ENCODE results near the gene PRKG1.

The PRKG1 gene

DNA sequence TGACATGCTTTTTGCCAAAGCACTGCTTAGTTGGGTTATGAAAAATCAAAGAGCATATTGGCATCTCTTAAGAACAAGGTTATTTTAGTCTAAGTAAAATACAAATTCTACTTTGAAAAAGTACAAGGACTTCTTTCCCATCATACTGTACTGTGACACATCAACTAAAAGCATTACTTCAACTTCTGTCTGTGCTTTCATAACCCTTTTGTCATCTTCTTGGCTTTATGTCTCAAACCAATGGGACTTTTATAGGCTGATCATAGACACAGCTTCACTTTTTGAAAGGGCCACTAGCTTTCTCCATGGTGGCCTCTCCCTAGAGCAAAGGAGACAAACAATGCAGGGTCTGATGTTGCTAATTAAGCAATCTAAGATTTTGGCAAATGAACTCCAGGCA lies 814.0 kb downstream of the PRKG1 start:
- DNase-seq (ENCODE audit: low read depth) = no peak

DNA sequence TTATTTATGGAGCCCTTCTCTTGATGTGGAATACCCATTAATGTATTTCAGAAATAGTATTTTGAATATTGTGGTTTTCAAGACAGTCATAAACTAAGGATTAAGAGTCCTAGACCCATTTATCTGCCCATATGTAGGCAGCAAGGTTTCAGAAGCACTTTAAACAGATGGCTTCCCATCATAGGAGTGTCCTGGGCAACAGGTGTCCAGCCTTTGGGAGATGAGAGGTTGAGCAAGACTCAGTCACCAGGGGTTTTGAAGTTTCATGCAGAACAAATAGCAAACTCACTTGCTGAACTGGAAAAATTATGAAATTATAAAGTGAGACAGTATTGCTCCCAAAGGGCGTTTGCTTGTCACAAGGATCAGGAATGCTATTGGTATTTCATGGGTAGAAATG lies 818.0 kb downstream of the PRKG1 start:
- no peak for DNase-seq (ENCODE audit: low read depth)

DNA sequence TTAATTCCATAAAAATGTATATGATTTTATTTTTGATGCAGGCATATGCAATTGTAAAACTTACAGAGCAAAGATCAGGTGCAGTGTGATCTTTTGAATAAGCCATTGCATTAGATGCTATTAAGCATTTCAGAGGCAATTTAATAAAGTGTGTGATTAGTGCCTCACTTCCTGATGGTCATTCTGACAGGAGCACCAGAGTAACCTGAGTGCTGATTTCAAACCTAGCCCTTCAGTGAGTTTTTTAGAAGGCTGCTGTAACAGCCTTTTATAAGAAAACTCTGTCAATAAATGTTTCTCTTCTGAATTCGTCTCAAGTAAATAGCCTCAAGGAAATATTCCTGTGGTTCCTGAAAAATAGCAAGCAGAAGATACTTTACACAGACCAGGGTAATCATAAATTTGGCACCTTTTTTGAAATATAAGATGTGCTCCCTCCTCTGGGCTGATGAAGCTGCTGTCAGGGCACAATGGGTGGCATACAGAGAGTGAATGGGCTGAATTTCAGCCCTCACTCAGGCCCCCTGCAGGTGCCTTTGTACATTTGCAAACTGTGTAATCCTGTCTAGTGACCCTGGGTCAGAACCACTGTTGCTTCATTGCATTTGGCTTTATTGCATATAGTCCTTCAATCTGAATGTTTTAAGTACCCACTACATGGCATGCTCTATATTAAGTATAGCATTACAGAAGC lies 818.8 kb downstream of the PRKG1 start:
- DNase-seq (ENCODE audit: low read depth) = no peak

DNA sequence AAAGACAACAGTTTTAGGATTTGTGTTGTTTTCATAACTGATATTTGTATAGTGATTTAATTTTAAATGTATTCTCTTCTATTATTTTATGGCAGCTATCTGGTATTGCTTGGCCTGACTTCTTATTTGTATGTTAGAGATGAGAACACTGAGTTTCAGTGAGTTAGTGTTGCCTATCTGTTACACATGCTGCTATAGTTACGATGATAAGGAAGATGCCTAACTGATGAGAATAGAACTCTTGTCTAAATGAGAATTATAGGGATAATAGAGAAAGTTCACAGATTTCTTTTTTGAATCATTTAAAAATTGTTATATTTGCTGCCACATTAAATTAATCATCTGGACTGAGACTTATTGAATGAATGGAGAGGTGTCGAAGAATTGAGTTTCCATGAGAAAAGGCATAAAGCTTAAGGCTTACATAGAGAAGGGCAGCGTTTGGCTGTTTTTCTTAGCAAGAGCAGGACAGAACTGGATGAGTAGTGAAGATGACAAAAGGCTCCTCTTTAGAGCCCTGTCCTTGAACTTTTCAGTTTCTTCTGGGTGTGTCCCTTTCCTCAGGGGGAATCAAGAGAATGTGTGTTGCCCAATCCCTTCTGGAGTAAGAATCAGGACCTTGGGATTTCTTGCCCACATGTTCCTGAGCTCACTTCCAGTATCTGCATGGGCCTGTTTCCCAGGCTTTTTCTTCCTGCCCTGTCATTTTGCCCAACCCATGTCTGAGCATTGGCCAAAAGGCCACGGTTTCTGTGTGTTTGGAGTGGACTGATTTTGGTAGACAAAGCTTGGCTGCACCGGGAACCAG lies 820.7 kb downstream of the PRKG1 start:
- DNase-seq (ENCODE audit: low read depth) = peak; percentile 91

DNA sequence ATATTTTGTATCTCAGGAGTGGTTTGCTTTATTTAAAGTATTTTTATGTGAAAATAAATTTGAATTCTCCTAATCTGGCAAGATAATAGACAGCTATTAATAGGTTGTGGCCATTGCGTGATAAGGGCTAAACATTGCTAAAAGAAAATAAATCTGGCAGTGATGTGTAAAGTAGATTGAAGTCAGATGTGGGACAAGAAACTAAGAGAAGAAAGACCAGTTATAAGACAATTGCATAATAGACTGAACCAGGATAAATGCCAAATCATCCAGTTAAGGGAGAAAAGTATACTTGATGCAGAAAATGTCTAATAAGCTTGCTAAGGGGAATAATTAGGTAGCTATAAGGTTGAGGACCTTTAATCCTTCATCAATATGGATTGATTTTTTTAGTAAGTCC lies 822.6 kb downstream of the PRKG1 start:
- DNase-seq (ENCODE audit: low read depth) = peak; percentile 88

DNA sequence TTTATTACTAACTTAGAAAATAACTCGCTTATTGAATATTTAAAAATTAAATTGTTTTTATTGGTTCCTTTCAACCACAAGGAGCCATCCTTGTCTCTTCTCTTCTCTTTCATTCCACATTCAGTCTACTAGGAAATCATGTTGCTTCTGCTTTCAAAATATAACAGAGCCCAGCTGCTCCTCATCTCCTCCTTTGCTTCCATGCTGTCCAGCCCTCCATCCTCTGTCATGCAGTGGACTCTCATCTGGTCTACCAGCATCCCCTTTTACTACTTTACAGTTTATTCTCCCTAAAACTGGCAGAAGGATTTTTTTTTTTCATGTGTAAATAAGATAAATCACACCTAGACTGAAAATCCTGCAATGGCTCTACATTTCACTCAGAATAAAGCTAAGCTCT lies 823.3 kb downstream of the PRKG1 start:
- no peak for DNase-seq (ENCODE audit: low read depth)

DNA sequence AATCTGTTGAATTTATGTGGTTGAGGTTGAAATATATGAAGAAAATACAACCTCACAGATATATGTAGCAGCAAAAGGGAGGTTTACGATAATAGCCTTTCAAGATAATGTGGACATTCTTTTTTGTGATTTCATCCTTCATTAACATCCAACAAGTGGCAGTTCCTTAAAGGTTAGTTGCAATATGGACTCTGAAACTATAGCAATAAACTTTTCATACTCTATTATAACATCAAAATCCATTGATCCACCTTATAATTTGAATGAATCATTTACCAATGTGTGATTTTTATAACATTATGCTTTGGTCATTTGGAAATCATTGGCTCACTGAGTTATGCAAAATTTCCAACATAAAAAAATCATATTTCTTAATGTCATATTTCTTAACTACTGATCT lies 825.9 kb downstream of the PRKG1 start:
- no peak for DNase-seq (ENCODE audit: low read depth)

DNA sequence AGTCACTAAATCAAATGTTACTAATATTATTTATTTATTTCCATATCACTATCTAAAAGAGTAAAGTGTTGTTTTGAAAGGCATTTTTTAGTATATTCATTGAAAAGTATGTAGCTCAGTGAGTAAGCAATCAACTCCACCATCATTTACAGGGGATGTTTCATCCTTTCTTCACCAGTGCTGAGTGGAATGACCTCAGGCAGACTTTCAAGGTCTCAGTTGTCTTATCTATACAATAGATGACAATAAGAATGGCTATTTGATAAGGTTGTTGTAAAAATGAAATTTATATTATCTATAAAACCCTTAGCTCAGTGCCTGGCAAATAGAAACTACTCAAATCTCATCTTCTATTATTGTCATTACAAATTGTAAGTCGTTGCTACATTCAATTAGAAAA lies 829.4 kb downstream of the PRKG1 start:
- DNase-seq (ENCODE audit: low read depth) = no peak

DNA sequence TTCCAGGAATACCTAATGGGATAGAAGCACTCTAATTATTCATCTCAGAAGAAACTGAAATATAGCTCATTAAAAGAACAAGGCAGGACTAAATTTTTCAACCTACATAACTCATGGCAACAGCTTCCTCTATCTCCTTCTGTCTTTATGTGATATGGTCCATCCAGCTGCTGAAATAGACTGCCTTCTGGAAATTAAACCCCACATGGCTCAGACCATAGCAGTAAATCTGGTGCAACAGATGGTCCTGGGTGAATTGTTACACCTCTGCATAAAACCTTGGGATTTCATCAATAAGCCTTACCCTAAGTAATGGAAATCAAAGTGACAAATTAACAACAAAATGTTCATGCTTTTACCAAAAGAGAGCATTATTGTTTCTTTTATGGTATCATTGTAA lies 830.7 kb downstream of the PRKG1 start:
- no peak for DNase-seq (ENCODE audit: low read depth)

DNA sequence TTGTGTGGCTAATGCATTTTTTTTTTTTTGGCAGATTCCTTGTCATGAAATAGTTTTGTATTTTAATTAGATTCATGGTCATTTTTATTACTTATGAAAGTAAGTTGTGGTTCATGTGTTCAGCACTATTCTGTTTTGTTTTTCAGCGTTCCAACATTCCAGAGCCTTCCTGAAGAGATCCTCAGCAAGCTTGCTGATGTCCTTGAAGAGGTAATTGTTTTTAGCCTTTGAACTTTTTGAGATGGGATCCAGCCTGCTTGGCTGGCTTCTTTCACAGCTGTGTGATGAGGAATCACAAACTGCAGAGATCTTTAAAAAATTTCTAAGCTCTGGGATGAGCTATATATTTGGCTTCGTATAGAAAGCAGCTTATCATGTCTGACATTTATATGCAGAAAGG lies 833.1 kb downstream of the PRKG1 start:
- DNase-seq (ENCODE audit: low read depth) = no peak

DNA sequence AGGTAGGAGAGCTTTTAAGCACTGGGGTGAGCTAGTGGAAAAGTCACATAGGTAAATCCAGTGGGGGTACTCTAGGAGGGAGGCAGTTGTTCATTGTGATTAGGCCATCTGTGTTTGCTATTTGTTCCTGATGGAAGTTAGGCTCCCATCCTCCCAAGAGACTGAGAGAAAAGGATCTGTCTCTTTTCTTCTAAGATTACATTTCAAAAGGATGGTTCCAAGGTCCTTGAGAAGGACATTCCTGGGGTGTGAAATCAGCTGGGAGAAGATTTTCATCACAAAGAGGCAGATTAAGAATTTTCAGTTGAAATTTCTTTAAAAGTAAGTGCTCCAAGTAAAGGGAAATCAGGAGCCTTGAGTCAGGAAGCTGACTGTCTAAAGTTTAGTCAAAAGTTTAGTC lies 835.9 kb downstream of the PRKG1 start:
- no peak for DNase-seq (ENCODE audit: low read depth)

DNA sequence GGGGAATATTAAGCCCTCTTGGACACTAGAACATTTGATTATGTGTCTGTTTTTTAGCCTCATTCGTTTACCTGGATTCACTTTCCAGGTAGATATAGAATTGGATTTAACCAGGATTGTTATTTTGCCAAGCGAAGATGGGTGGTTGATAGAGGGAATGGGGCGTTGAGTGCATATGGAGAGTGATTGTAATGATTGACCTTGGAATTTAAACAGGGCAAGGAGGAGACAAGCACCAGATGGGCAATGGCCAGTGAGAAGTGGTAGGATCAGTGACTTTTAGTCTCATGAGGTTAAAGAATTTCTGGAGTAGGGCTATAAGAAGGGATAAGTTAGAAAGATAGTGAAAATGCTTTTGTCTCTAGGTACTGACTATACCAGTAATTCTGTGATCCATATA lies 836.3 kb downstream of the PRKG1 start:
- no peak for DNase-seq (ENCODE audit: low read depth)

DNA sequence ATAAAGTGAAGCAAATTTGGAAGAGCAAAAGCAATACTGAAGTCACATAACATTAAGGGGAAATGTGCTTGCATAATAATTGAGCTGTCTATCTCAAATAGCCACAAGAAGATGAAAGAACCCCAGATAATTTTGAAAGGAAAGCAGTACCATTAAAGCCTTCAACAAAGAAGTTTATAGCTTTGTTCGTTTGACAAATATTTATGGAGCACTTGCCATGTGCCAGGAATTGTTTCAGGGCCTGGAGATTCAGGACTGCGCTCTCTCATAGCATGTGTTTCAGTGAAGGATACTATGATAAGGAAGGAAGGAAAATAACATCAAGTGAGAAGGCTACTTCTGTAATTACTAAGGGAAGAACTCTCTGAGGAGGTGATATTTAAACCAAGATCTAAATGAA lies 837.4 kb downstream of the PRKG1 start:
- no peak for DNase-seq (ENCODE audit: low read depth)

DNA sequence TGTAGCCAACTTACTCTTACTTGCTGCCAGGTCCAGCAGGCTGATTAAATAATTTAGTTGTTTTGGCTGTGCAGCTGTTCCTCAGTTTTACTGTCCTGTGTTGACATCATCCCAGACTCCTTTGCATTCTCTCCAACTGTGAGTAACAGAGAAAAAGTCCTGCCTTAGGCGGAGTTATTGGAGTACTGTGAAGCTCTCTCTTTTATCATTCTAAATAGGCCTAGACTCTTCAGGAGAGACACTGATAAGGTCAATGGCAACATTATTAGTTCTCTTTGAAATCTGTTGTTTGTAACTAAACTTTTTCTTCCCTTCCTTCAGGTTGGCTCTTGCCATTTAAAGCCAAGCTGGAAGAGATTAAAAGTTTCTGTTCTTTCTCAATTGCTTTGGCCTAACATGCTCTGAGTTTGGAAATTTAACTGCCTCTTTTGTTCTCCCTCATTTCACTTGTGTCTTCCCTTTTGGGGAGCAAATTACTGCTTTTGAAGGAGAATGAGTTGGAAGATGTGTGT lies 840.8 kb downstream of the PRKG1 start:
- DNase-seq (ENCODE audit: low read depth) = no peak

DNA sequence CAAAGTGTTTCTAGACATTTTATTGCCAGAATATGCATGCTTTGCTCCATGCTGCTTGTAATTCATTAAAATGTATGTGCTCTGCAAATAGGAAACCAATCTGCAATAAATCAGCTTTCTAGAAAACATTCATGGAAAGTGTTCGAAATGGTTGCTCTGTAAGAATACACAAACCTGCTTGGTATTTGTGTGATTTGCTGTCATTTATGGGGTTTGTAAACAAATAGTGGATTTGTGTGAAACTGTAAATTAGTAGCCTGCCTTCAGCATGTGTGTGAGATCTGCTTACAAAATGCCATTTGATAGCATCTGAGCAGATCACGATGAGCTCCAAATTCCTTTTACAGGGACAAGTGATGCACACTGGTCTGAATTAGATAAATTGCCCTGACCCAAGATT lies 844.2 kb downstream of the PRKG1 start:
- DNase-seq (ENCODE audit: low read depth) = no peak

DNA sequence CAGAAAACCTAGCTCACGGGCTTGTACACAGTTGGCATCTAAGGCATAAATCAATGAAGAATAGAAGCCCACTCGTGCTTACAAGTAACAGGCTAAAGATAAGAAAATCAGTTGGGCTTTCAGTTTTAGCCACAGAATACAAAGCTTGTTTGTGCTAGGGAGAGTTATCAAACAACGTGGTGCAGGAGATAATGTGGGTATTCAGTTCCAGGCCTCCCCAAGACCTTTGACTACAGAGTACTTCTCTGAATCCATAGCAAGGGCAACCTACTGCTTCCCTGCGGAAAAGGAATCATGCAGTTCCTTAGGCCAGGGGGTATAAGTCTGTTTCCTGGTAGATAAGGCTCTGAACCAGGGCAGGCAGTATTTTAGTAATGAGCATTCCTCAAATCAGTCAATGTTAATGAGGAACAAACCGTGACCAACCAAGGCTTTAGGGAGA lies 844.6 kb downstream of the PRKG1 start:
- no peak for DNase-seq (ENCODE audit: low read depth)

DNA sequence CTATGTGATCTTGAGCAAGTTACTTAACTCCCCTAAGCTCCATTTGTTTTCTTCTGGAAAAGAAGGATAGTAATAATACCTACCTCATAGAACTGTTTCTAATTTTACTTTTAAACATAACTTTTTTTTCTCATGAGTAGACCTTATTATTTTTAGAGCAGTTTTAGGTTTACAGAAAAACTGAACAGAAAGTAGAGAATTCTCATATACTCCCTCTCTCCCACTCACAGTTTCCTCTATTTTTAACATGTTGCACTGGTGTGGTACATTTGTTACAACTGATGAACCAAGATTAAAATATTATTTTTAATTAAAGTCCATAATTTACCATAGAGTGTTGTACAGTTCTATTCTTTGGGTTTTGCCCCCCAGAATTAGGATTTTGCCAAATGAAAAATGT lies 846.4 kb downstream of the PRKG1 start:
- no peak for DNase-seq (ENCODE audit: low read depth)

DNA sequence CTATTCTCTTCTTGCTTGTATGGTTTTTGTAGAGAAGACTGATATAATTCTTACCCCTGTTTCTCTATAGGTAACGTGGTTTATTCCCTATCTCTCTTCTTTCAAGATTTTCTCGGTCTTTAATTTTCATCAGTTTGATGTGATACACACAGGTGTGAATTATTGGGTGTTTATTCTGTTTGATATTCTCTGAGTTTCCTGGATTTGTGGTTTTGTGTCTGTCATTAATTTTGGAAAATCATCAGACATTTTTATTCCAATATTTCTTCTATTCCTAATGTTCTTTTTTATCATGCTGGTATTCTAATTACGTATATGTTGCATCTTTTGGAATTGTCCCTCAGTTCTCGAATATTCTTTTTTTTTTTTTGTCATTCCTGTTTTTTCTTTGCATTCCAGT lies 850.1 kb downstream of the PRKG1 start:
- no peak for DNase-seq (ENCODE audit: low read depth)

DNA sequence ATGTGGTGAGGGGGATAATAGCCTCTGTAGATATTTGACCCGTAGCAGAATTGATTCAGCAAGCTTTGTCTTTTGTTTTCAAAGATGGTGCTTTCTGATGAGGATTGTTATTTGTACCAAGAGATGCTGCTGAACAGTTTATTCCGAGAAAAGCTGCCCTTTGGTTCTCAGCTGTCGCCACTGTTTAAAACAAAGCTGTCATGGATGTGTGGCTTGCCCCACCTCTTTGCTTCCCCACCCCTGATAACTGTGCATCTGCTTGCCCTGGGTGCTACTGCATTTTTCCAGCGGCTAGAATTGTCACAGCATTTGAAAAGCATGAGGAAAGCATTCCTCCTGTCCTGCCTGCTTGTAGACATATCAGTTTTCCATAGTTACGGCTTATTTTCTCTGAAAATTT lies 852.0 kb downstream of the PRKG1 start:
- no peak for DNase-seq (ENCODE audit: low read depth)

DNA sequence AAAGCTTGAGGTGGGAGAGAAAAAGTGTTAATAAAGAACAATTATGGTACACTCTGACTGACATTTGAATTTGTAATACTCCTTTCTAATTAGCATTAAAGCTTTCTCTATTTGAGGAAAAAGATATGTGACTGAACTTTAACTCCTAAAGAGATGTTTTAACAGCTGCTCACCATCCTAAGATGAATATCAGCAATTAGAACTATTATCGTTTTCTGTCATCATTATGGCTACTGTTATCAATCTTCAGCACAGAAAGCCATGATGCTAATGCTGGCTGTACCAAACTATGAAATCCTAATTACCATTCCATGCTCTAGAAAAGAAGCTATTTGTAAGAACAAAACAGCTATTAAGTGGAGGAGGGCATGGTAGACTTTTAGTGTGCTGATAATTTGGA lies 853.9 kb downstream of the PRKG1 start:
- no peak for DNase-seq (ENCODE audit: low read depth)

DNA sequence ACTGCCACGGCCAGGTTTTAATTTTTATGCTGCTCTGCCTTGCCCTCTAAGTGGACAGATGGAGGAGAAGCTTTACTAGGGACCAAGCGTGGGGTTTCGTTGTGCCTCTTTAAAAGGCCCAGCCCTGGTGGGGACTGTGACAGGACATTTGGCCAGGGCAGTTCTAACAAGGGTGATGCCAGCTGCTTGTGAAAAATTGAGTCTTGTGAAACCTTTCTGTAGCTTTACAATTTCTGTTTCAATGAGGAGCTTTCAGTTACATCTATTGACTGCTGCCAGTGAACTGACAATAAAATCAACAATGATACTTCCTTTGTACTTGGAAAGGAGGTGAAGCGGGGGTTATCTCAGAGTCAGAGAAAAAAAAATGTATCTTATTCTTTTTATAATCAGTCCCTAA lies 858.2 kb downstream of the PRKG1 start:
- DNase-seq (ENCODE audit: low read depth) = no peak

DNA sequence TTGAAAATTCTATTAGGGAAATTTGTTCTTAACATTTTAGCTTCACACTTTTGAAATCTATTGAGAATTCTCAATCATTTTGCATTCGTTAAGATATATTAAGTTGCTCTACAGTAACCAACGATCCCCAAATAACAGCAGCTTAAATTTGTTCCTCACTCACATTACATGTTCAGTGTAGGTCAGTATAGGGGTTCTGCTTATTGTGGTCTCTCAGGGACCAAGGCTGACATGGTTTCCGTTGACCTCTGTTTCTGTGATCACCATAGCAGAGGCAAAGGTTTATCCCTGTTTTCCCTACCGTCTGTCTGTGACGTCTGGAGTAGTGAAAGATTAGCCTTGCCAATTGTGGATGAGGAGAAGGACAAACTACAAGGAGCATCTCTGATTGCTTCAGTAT lies 860.1 kb downstream of the PRKG1 start:
- DNase-seq (ENCODE audit: low read depth) = no peak

DNA sequence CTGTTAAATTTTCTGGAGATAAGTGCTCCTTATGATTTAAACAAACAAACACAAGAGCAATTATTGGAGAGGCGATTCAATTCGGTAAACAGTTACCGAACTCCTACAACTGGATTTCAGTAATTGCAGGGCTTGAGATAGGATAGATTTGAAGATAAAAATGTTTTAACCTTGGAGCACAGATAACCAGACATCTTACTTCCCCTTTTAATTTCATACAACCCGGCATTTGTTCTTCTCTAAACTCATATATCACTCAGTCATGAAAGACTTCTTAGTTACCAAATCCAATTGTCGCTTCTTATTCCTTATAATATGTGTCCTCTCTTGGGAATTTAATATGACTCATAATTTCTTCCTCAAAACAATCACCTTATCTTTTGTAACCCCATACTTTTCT lies 861.1 kb downstream of the PRKG1 start:
- DNase-seq (ENCODE audit: low read depth) = no peak
